ENCODE data around the gene STX4.

DNA sequence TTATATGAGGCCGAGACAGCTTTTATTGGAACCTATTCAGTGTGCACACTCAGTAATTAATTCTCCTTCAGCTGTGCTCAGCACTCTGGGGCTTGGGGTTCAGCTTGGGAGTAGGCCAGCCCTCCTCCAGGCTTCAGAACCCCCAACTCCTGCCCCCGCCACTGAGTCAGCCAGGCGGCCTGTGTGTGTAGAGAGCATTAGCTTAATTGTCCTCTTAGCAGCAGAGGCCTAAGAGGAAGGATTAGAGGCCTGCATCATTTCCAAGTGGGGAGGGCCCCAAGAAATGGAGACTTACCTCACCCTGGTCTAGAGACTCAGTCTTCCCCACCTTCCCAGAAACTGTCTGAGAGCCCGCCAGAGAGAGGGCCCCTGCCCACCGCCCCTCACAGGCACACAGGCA lies 54.6 kb downstream of the STX4 start:
- TF ChIP-seq POLR2AphosphoS5 (IDR thresholded peaks at IDR 0.05), result no peak
- TF ChIP-seq, protein P1, sequence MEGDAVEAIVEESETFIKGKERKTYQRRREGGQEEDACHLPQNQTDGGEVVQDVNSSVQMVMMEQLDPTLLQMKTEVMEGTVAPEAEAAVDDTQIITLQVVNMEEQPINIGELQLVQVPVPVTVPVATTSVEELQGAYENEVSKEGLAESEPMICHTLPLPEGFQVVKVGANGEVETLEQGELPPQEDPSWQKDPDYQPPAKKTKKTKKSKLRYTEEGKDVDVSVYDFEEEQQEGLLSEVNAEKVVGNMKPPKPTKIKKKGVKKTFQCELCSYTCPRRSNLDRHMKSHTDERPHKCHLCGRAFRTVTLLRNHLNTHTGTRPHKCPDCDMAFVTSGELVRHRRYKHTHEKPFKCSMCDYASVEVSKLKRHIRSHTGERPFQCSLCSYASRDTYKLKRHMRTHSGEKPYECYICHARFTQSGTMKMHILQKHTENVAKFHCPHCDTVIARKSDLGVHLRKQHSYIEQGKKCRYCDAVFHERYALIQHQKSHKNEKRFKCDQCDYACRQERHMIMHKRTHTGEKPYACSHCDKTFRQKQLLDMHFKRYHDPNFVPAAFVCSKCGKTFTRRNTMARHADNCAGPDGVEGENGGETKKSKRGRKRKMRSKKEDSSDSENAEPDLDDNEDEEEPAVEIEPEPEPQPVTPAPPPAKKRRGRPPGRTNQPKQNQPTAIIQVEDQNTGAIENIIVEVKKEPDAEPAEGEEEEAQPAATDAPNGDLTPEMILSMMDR (IDR thresholded peaks at IDR 0.05), result no peak

Measured in breast epithelium (tissue), 3 donors.